K562 (cell line): ENCODE measurements around the gene POLRMT. TPM values are rescaled to one million over a fixed set of nuclear protein-coding genes. Genes with fewer than 3 reads are reported as not detected.

Experiments
- ATAC-seq: fragments of 200-7000 bp; cut with Tn5 transposase; 3 replicates; pipeline ENCODE4 v1.9.1; 2020; ENCODE audit warnings: moderate library complexity
- BruUV-seq: library from RNA; stranded (reverse); fragments of 400-500 nt; replicated peaks from 2 replicates; lab custom pipeline; 2021; lab: Mats Ljungman, UMichigan
- CTCF ChIA-PET: fragments of 300-600 bp; formaldehyde crosslinking; extraction: SDS; loops from one replicate; lab custom pipeline; 2021; ENCODE audit warnings: low intra/inter-chr PET ratio; lab: Yijun Ruan, JAX
- POLR2A ChIA-PET: fragments of 300-600, 350-650 bp; sonication (Branson Sonifier 250); formaldehyde crosslinking; extraction: SDS; loops from one replicate; lab custom pipeline; 2021; ENCODE audit warnings: antibody characterized with exemption, inconsistent platforms; lab: Yijun Ruan, JAX
- DNase-seq, 4 experiments: peaks; one replicate each; pipeline versions ENCODE4 v3.0.0 to v3.0.0-alpha.2; 2011 to 2018; ENCODE audit warnings: low spot score in 3 of 4, mixed read lengths in 3 of 4; ENCODE audit errors: extremely low read depth in 1 of 4
- FAIRE-seq: peaks from 2 replicates; lab custom pipeline; 2011; peaks lifted over from hg19 to GRCh38; lab: Jason Lieb, UNC
- H2AFZ ChIP-seq: 2 replicates; pipeline ENCODE4 v1.6.0; 2011; ENCODE audit warnings: low read depth, low read length, control low read depth, inconsistent platforms
- H3K27ac ChIP-seq: fragments of 200-600 bp; 3 replicates; pipeline ENCODE4 v1.8.0; 2011; ENCODE audit warnings: low read depth, mild to moderate bottlenecking, control low read depth, inconsistent platforms, low read length, moderate library complexity, mixed read lengths; ENCODE audit errors: extremely low read depth
- H3K27me3 ChIP-seq, 2 experiments: fragments of 300-600 bp in 1 of 2; 2 replicates in 1 of 2; 3 replicates in 1 of 2; pipeline versions ENCODE4 v1.6.0 to v1.8.0; 2011; ENCODE audit warnings: inconsistent platforms in 2 of 2, low read length in 2 of 2, mild to moderate bottlenecking in 1 of 2, mixed read lengths in 1 of 2, moderate library complexity in 1 of 2; ENCODE audit not compliant: control insufficient read depth in 2 of 2, insufficient read depth in 2 of 2
- H3K36me3 ChIP-seq: fragments of 300-600 bp; 3 replicates; pipeline ENCODE4 v1.8.0; 2011; ENCODE audit warnings: mild to moderate bottlenecking, low read length, inconsistent platforms; ENCODE audit not compliant: control insufficient read depth, insufficient read depth
- H3K4me1 ChIP-seq, 2 experiments: fragments of 200-600 bp in 1 of 2; replicated peaks in 1 of 2; 2 replicates in 1 of 2; 3 replicates in 1 of 2; pipeline versions ENCODE4 v1.5.1 to v1.8.0; 2011; ENCODE audit warnings: inconsistent platforms in 2 of 2, low read length in 2 of 2, mild to moderate bottlenecking in 1 of 2, mixed read lengths in 1 of 2, moderate library complexity in 1 of 2; ENCODE audit not compliant: control insufficient read depth in 2 of 2, insufficient read depth in 2 of 2
- H3K4me2 ChIP-seq: 2 replicates; pipeline ENCODE4 v1.6.1; 2011; ENCODE audit warnings: low read length, control low read depth, inconsistent platforms, mixed read lengths; ENCODE audit not compliant: insufficient read depth
- H3K4me3 ChIP-seq: fragments of 200-600 bp; sonication (generic), shearing (Covaris generic); 2 replicates; pipeline ENCODE4 v1.5.1; 2016; ENCODE audit warnings: control low read depth, inconsistent platforms
- H3K79me2 ChIP-seq: fragments of 200-600 bp; 3 replicates; pipeline ENCODE4 v1.8.0; 2011; ENCODE audit warnings: low read length, inconsistent platforms; ENCODE audit not compliant: control insufficient read depth, insufficient read depth
- H3K9ac ChIP-seq, 2 experiments: 2 replicates each; pipeline versions ENCODE4 v1.6.0 to v1.6.1; 2011; ENCODE audit warnings: low read depth in 2 of 2, low read length in 2 of 2, control low read depth in 1 of 2, inconsistent platforms in 1 of 2, mild to moderate bottlenecking in 1 of 2, mixed read lengths in 1 of 2; ENCODE audit not compliant: insufficient read depth in 1 of 2
- H3K9me1 ChIP-seq: one replicate; pipeline ENCODE4 v1.6.0; 2011; ENCODE audit warnings: inconsistent platforms, mild to moderate bottlenecking, low read length, moderate library complexity; ENCODE audit not compliant: control insufficient read depth, insufficient read depth
- H3K9me3 ChIP-seq: replicated peaks from 2 replicates; pipeline ENCODE4 v1.5.1; 2011; ENCODE audit warnings: low read depth, low read length, inconsistent platforms; ENCODE audit not compliant: control insufficient read depth, insufficient read depth
- H4K20me1 ChIP-seq: replicated peaks from 2 replicates; pipeline ENCODE4 v1.6.1; 2011; ENCODE audit warnings: low read length, inconsistent platforms, mixed read lengths; ENCODE audit not compliant: control insufficient read depth, insufficient read depth
- BRD4 ChIP-seq: fragments of 200-600 bp; sonication (generic); IDR thresholded peaks from 2 replicates; pipeline ENCODE4 v1.6.1; 2017; ENCODE audit warnings: inconsistent platforms
- KDM5B ChIP-seq: fragments of 200-600 bp; sonication (generic); IDR thresholded peaks from 2 replicates; pipeline ENCODE4 v1.6.1; 2012; ENCODE audit warnings: low read depth, mild to moderate bottlenecking, moderate library complexity, low read length, control low read depth, inconsistent platforms; ENCODE audit not compliant: insufficient replicate concordance
- POLR2G ChIP-seq: fragments of 200-400 bp; formaldehyde crosslinking; IDR thresholded peaks from 2 replicates; pipeline ENCODE4 v1.6.1; 2017; ENCODE audit warnings: low read depth, mild to moderate bottlenecking, antibody characterized with exemption, low read length, moderate library complexity
- PURB ChIP-seq: sonication (generic); formaldehyde crosslinking; IDR thresholded peaks from 2 replicates; pipeline ENCODE4 v1.9.0; 2021; ENCODE audit warnings: low read depth, mild to moderate bottlenecking, missing genetic modification reagents
- STAT6 ChIP-seq: sonication (generic); formaldehyde crosslinking; IDR thresholded peaks from 2 replicates; pipeline ENCODE4 v1.8.1; 2023; ENCODE audit warnings: mild to moderate bottlenecking, missing genetic modification reagents
- TEAD2 ChIP-seq: fragments of 450-650 bp; IDR thresholded peaks from 2 replicates; pipeline ENCODE4 v1.6.1; 2016; ENCODE audit warnings: missing genetic modification characterization, control low read depth, missing compliant biosample characterization
- ZFX ChIP-seq: sonication (generic); formaldehyde crosslinking; IDR thresholded peaks from 2 replicates; pipeline ENCODE4 v1.8.0; 2022; ENCODE audit warnings: mild to moderate bottlenecking, missing genetic modification reagents, moderate library complexity
- ZNF143 ChIP-seq: sonication (generic); formaldehyde crosslinking; IDR thresholded peaks from 2 replicates; pipeline ENCODE4 v1.9.0; 2022; ENCODE audit warnings: mild to moderate bottlenecking, missing genetic modification reagents
- ZNF592 ChIP-seq: fragments of 450-650 bp; IDR thresholded peaks from 2 replicates; pipeline ENCODE4 v1.6.1; 2017; ENCODE audit warnings: antibody characterized with exemption, mild to moderate bottlenecking
- WGBS: fragments of 100-300 bp; shearing (Covaris generic); methylation state at CpG from one replicate; pipeline ENCODE4 v1.1.6; 2016; ENCODE audit warnings: low coverage, mixed read lengths; ENCODE audit not compliant: insufficient coverage; ENCODE audit errors: missing lambda C conversion rate; 5-methylcytosine and 5-hydroxymethylcytosine counted together
- in situ Hi-C: fragments of 300-500 bp; cut with MboI; formaldehyde crosslinking; loops from 4 replicates; pipeline ENCODE4 v1.15.0; 2018; ENCODE audit warnings: inconsistent platforms, mixed read lengths
- intact Hi-C: fragments of 100-400 bp; cut with micrococcal nuclease; formaldehyde crosslinking; loops from 2 replicates; pipeline ENCODE4 v1.14.2; 2022
- polyA plus RNA-seq, 8 experiments: library from polyadenylated mRNA; depleted of rRNA in 4 of 8; stranded (reverse) in 5 of 8; unstranded in 3 of 8; fragments of >200 nt; fragmentation: Nextera tagmentation in 2 of 8; fragmentation: Illumina TruSeq in 1 of 8; extraction: Ambion mirVana in 2 of 8; extraction: Trizol in 1 of 8; gene quantifications; 2 replicates each; pipeline versions ENCODE4 v1.2.1 to v1.2.3, GENCODE V29; 2011 to 2014; ENCODE audit warnings: inconsistent platforms in 1 of 8, missing spikeins in 1 of 8
- total RNA-seq, 7 experiments: library from RNA; depleted of rRNA in 6 of 7; stranded (reverse); fragments of >200 nt in 6 of 7; fragmentation: Illumina TruSeq in 2 of 7; extraction: Trizol in 2 of 7; gene quantifications; 2 replicates each; pipeline versions ENCODE4 v1.2.1 to v1.2.3, GENCODE V29; 2011 to 2021; ENCODE audit warnings: low replicate concordance in 1 of 7

POLRMT gene
- total and polyA plus RNA-seq, 9 of the 15 experiments (the other 6 are each of a cell fraction or from before 2014, with no cell fraction given): 30.3 to 144 (median 68.0) TPM

DNA sequence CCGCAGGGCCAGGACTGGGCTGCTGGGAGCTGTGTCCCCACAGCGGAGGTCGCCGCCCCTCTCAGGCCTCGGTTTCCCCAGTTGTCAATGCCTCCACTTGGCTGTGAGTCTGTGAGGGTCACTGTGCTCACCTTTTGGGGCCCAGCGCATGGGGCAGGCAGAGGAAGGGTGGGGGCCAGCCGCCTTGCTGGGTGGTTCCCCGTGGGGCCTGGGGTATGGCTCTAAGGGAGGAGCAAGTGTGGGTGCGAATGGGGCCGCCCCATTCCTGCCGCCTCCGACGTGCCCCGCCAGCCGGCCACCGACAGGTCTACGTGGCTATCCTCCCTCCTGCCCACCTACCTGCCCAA, 5.5 kb upstream of the POLRMT start:
- Histone ChIP-seq H3K27ac (no peak overlapping the region; the same call in 2 of the 3 replicates), H3K9me1 (no peaks in the 10 kb centered on the region), H2AFZ (peak overlapping the region; percentile 89), H3K4me3 (peak overlapping the region; percentile 47), H3K79me2 (peaks cover 2% of the 10 kb centered on the region), H3K36me3 (peaks cover under 1% of the 10 kb centered on the region; the same call in 1 of the 3 replicates), H3K27me3 (no peaks in the 10 kb centered on the region), H3K4me2 (peak overlapping the region; percentile 84), H3K9ac (peak overlapping the region in 1 of 2 experiments; percentile 89; a peak in 3 of 4 replicates)
- POLR2A ChIA-PET: no interaction called here
- no peak for DNase-seq
- BruUV-seq: no TSS peak
- intact Hi-C loops: no loop called here
- 26% methylated on average over 10 of the region's 17 CpGs for WGBS
- no peak for FAIRE-seq
- in situ Hi-C loops: no loop called here
- TF ChIP-seq POLR2G (peak; percentile 37; the same call in 1 of the 2 replicates), TEAD2 (tag) (no peak), PURB (no peak), ZNF592 (no peak), STAT6 (CRISPR knock-in tag) (no peak), KDM5B (peak; percentile 10), ZNF143 (CRISPR knock-in tag) (peak; percentile 38; the same call in 1 of the 2 replicates), BRD4 (no peak), ZFX (peak; percentile 1; the same call in 1 of the 2 replicates)
- TF ChIP-seq, all 486 proteins: peak for 4
- CTCF ChIA-PET: no interaction called here
- H3K4me1 ChIP-seq: peaks cover 4 to 60% of the 10 kb centered on the region in 2 experiments; a peak in 4 of 5 replicates
- no peaks in the 10 kb centered on the region for H3K9me3 ChIP-seq
- no peak for ATAC-seq
- no peaks in the 10 kb centered on the region for H4K20me1 ChIP-seq
